Osteoblast (primary cell): Measurements from ENCODE around the gene EPB41L4B. TPM values are rescaled to one million over a fixed set of nuclear protein-coding genes. Genes with fewer than 3 reads are reported as not detected.

ENCODE experiments used
- DNase-seq: peaks from one replicate; pipeline ENCODE4 v3.0.0; 2011; ENCODE audit warnings: low spot score, mixed read lengths; ENCODE audit not compliant: insufficient read length; ENCODE audit errors: missing footprints
- H2AFZ ChIP-seq: 2 replicates; pipeline ENCODE4 v1.6.0; 2011; ENCODE audit warnings: mild to moderate bottlenecking, low read length
- H3K27ac ChIP-seq: 2 replicates; pipeline ENCODE4 v1.5.1; 2011; ENCODE audit warnings: mild to moderate bottlenecking, low read depth, low read length, moderate library complexity
- H3K27me3 ChIP-seq: 2 replicates; pipeline ENCODE4 v1.6.0; 2012; ENCODE audit warnings: mild to moderate bottlenecking, control low read depth, inconsistent platforms, low read length, moderate library complexity; ENCODE audit not compliant: insufficient read depth
- H3K36me3 ChIP-seq: 2 replicates; pipeline ENCODE4 v1.5.1; 2011; ENCODE audit warnings: mild to moderate bottlenecking, low read length, control low read depth, moderate library complexity; ENCODE audit not compliant: insufficient read depth
- H3K4me1 ChIP-seq: 2 replicates; pipeline ENCODE4 v1.5.1; 2011; ENCODE audit warnings: mild to moderate bottlenecking, low read length, control low read depth, moderate library complexity; ENCODE audit not compliant: insufficient read depth
- H3K4me2 ChIP-seq: 2 replicates; pipeline ENCODE4 v1.6.0; 2011; ENCODE audit warnings: mild to moderate bottlenecking, low read length; ENCODE audit not compliant: insufficient read depth
- H3K4me3 ChIP-seq: fragments of 200-600 bp; sonication (generic); 3 replicates; pipeline ENCODE4 v1.5.1; 2012; ENCODE audit warnings: mild to moderate bottlenecking, low read length, inconsistent platforms; ENCODE audit not compliant: insufficient read depth
- H3K79me2 ChIP-seq: 2 replicates; pipeline ENCODE4 v1.6.0; 2012; ENCODE audit warnings: mild to moderate bottlenecking, low read length, control low read depth, inconsistent platforms; ENCODE audit not compliant: insufficient read depth
- H3K9me3 ChIP-seq: 2 replicates; pipeline ENCODE4 v1.5.1; 2011; ENCODE audit warnings: low read depth, low read length, control low read depth
- H4K20me1 ChIP-seq: 2 replicates; pipeline ENCODE4 v1.6.0; 2012; ENCODE audit warnings: mild to moderate bottlenecking, low read length, control low read depth; ENCODE audit not compliant: insufficient read depth
- CTCF ChIP-seq: IDR thresholded peaks from 2 replicates; pipeline ENCODE4 v1.5.1; 2011; ENCODE audit warnings: mild to moderate bottlenecking, low read depth, low read length, moderate library complexity; ENCODE audit errors: extremely low read depth
- total RNA-seq: library from RNA; depleted of rRNA; stranded (reverse); fragments of >200 nt; gene quantifications from 2 replicates; pipeline ENCODE4 v1.2.3, GENCODE V29; 2012

EPB41L4B gene
- total RNA-seq, 1 donor: 2.2 TPM

GRCh38 chr9:109269081-109269480 lies 51.8 kb downstream of the EPB41L4B start:
- H2AFZ ChIP-seq: no peak overlapping the region
- no peaks in the 10 kb centered on the region for H3K4me1 ChIP-seq
- no peak for DNase-seq
- no peaks in the 10 kb centered on the region for H3K79me2 ChIP-seq
- H3K4me3 ChIP-seq: no peak overlapping the region
- no peak overlapping the region for H3K27ac ChIP-seq
- H3K9me3 ChIP-seq: no peaks in the 10 kb centered on the region
- no peak for TF ChIP-seq CTCF
- no peaks in the 10 kb centered on the region for H3K27me3 ChIP-seq
- H4K20me1 ChIP-seq: no peaks in the 10 kb centered on the region
- no peak overlapping the region for H3K4me2 ChIP-seq
- no peaks in the 10 kb centered on the region for H3K36me3 ChIP-seq

- TF ChIP-seq CTCF: no peak
- no peaks in the 10 kb centered on the region for H3K36me3 ChIP-seq
- DNase-seq: no peak
- H2AFZ ChIP-seq: no peak overlapping the region
- H3K4me2 ChIP-seq: no peak overlapping the region
- H3K4me3 ChIP-seq: no peak overlapping the region
- no peaks in the 10 kb centered on the region for H3K27me3 ChIP-seq
- no peaks in the 10 kb centered on the region for H3K79me2 ChIP-seq
- H3K27ac ChIP-seq: no peak overlapping the region
- no peaks in the 10 kb centered on the region for H3K9me3 ChIP-seq
- no peaks in the 10 kb centered on the region for H4K20me1 ChIP-seq
- H3K4me1 ChIP-seq: no peaks in the 10 kb centered on the region
Measured at GRCh38 chr9:109267555-109267954, 53.3 kb downstream of the EPB41L4B start.

- Histone ChIP-seq H3K36me3 (no peaks in the 10 kb centered on the region), H3K9me3 (no peaks in the 10 kb centered on the region), H3K4me1 (no peaks in the 10 kb centered on the region), H2AFZ (no peak overlapping the region), H3K79me2 (no peaks in the 10 kb centered on the region), H3K4me2 (no peak overlapping the region), H3K27ac (no peak overlapping the region), H3K27me3 (no peaks in the 10 kb centered on the region), H3K4me3 (no peak overlapping the region), H4K20me1 (no peaks in the 10 kb centered on the region)
- no peak for DNase-seq
- TF ChIP-seq CTCF: no peak
Measured at GRCh38 chr9:109264877-109265587, 55.8 kb downstream of the EPB41L4B start.

GRCh38 chr9:109263358-109263757 lies 57.5 kb downstream of the EPB41L4B start:
- no peak overlapping the region for H3K27ac ChIP-seq
- no peak overlapping the region for H2AFZ ChIP-seq
- no peaks in the 10 kb centered on the region for H3K27me3 ChIP-seq
- H3K4me3 ChIP-seq: no peak overlapping the region
- no peak for DNase-seq
- no peaks in the 10 kb centered on the region for H3K4me1 ChIP-seq
- no peaks in the 10 kb centered on the region for H3K9me3 ChIP-seq
- no peaks in the 10 kb centered on the region for H3K79me2 ChIP-seq
- H3K4me2 ChIP-seq: no peak overlapping the region
- H4K20me1 ChIP-seq: no peaks in the 10 kb centered on the region
- TF ChIP-seq CTCF: no peak
- H3K36me3 ChIP-seq: no peaks in the 10 kb centered on the region
